Measurements from ENCODE around the gene MMP25. TPM values are rescaled to one million over a fixed set of nuclear protein-coding genes. Genes with fewer than 3 reads are reported as not detected.

Gene MMP25
- total RNA-seq, 1 donor from 2014 or later: 12.8 TPM

Other genes with a start within 250 kb of the MMP25 start
- not detected for gene PRSS41, start 248.1 kb upstream of the MMP25 start, total RNA-seq
- gene PRSS21, start 229.3 kb upstream of the MMP25 start, total RNA-seq: 17.1 TPM
- gene ZG16B, start 216.3 kb upstream of the MMP25 start, total RNA-seq: not detected
- gene PRSS22, start 188.4 kb upstream of the MMP25 start, total RNA-seq: 15.2 TPM
- 29.0 TPM for gene FLYWCH2, start 163.3 kb upstream of the MMP25 start, total RNA-seq
- gene FLYWCH1, start 134.6 kb upstream of the MMP25 start, total RNA-seq: 41.3 TPM
- not detected for gene KREMEN2, start 82.3 kb upstream of the MMP25 start, total RNA-seq
- 7.4 TPM for gene PAQR4, start 77.2 kb upstream of the MMP25 start, total RNA-seq
- gene PKMYT1, start 66.1 kb upstream of the MMP25 start, total RNA-seq: 3.8 TPM
- 0.75 TPM for gene CLDN9, start 33.6 kb upstream of the MMP25 start, total RNA-seq
- not detected for gene CLDN6, start 28.4 kb upstream of the MMP25 start, total RNA-seq
- 74.9 TPM for gene TNFRSF12A, start 26.2 kb upstream of the MMP25 start, total RNA-seq
- 55.7 TPM for gene HCFC1R1, start 22.6 kb upstream of the MMP25 start, total RNA-seq
- gene THOC6, start 22.5 kb upstream of the MMP25 start, total RNA-seq: 31.4 TPM
- gene BICDL2, start 9.6 kb upstream of the MMP25 start, total RNA-seq: 16.3 TPM
- gene IL32, start 19.1 kb downstream of the MMP25 start, total RNA-seq: 91.5 TPM
- gene ZSCAN10, start 52.7 kb downstream of the MMP25 start, total RNA-seq: not detected
- gene ZNF205, start 66.0 kb downstream of the MMP25 start, total RNA-seq: 11.7 TPM
- gene ZNF213, start 88.5 kb downstream of the MMP25 start, total RNA-seq: 9.1 TPM
- gene OR1F1, start 141.6 kb downstream of the MMP25 start, total RNA-seq: not detected
- 7.4 TPM for gene ZNF200, start 188.6 kb downstream of the MMP25 start, total RNA-seq
- 8.3 TPM for gene MEFV, start 210.1 kb downstream of the MMP25 start, total RNA-seq
- 27.6 TPM for gene ZNF263, start 236.9 kb downstream of the MMP25 start, total RNA-seq